ENCODE results near the gene RYR2. TPM values are rescaled to one million over a fixed set of nuclear protein-coding genes. Genes with fewer than 3 reads are reported as not detected.

Gene RYR2
- total and polyA plus RNA-seq, 7 donors: under 0.01 to 22.4 (median 6.1) TPM

GRCh38 chr1:237556911-237557310 is 514.9 kb downstream of the RYR2 start:
- TF ChIP-seq POLR2AphosphoS5 (IDR thresholded peaks at IDR 0.05): no peak
- TF ChIP-seq EP300 (IDR thresholded peaks at IDR 0.05): no peak
- TF ChIP-seq, protein P1, sequence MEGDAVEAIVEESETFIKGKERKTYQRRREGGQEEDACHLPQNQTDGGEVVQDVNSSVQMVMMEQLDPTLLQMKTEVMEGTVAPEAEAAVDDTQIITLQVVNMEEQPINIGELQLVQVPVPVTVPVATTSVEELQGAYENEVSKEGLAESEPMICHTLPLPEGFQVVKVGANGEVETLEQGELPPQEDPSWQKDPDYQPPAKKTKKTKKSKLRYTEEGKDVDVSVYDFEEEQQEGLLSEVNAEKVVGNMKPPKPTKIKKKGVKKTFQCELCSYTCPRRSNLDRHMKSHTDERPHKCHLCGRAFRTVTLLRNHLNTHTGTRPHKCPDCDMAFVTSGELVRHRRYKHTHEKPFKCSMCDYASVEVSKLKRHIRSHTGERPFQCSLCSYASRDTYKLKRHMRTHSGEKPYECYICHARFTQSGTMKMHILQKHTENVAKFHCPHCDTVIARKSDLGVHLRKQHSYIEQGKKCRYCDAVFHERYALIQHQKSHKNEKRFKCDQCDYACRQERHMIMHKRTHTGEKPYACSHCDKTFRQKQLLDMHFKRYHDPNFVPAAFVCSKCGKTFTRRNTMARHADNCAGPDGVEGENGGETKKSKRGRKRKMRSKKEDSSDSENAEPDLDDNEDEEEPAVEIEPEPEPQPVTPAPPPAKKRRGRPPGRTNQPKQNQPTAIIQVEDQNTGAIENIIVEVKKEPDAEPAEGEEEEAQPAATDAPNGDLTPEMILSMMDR (IDR thresholded peaks at IDR 0.05): no peak
- no peak for TF ChIP-seq POLR2A (IDR thresholded peaks at IDR 0.05)
- Histone ChIP-seq H3K4me3 (no peak overlapping the region), H3K27me3 (no peaks in the 10 kb centered on the region), H3K36me3 (no peaks in the 10 kb centered on the region), H3K27ac (no peak overlapping the region), H3K9me3 (no peaks in the 10 kb centered on the region), H3K4me1 (no peaks in the 10 kb centered on the region)
- no peak for DNase-seq
- intact Hi-C loops (cut with DNase I): no loop called here
- WGBS, 2 donors: 60 to 78% methylated on average over 3 of the region's 3 CpGs

DNA sequence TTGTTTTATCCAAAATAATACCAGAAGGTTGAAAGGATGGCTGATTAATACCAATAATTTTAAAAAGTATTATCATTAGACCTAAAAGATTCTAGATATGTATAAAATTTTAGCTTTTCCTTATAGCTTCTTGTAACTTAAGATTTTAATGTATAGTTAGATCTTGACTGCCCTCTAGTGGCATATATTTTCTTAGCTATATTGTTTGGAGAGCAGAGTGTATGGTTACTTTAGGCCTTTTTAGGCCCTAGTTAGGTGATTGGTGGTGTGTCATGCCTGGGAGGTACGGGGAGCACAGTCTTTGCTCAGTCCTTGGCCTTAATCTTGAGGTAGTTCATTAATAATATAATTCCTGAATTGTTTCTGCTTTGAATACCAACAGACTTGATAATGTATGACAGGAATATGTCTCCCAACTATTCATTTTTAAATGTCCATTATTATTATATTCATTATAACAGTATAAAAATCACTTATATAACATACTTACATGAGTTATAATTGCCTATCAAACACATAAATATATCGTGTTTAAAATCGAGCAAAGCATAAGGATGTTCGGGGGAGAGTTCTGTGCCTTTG is 520.3 kb downstream of the RYR2 start:
- intact Hi-C loops (cut with DNase I): loop anchor here (10.0 kb wide), 2 partner anchors 958 to 1458 kb away; partner anchors contain the start of gene HEATR1
- Histone ChIP-seq H3K27me3 (no peaks in the 10 kb centered on the region), H3K27ac (no peak overlapping the region), H3K36me3 (peaks cover 0 to 4% (median 0%) of the 10 kb centered on the region in 4 donors), H3K9me3 (no peaks in the 10 kb centered on the region), H3K4me3 (no peak overlapping the region), H3K4me1 (no peaks in the 10 kb centered on the region)
- WGBS, 2 donors: 54 to 64% methylated on average over 4 of the region's 4 CpGs
- TF ChIP-seq, protein P1 (IDR thresholded peaks at IDR 0.05): peak in 2 of 4 experiments; percentile 35 to 59
- no peak for TF ChIP-seq POLR2AphosphoS5 (IDR thresholded peaks at IDR 0.05)
- no peak for DNase-seq

DNA sequence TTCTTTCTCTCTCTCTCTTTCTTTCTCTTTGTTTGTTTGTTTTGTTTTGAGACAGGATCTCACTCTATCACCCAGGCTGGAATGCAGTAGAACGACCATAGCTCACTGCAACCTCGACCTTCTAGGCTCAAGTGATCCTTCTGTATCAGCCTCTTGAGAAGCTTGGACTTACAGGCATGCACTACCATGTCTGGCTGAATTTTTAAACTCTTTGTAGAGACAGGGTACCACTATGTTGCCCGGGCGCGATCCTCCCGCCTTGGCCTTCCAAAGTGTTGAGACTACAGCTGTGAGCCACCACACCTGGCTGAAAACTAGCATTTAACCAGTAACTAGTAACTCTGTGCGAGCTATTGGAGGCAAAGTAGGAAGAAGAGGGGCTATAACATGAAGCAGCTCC is 523.3 kb downstream of the RYR2 start:
- H3K4me3 ChIP-seq: no peak overlapping the region
- no peak for DNase-seq
- H3K9me3 ChIP-seq: no peaks in the 10 kb centered on the region
- no peak overlapping the region for H3K27ac ChIP-seq
- H3K27me3 ChIP-seq: no peaks in the 10 kb centered on the region
- H3K4me1 ChIP-seq: no peaks in the 10 kb centered on the region
- TF ChIP-seq POLR2AphosphoS5 (IDR thresholded peaks at IDR 0.05): no peak
- TF ChIP-seq, protein P1 (IDR thresholded peaks at IDR 0.05): no peak
- peaks cover 0 to 4% (median 0%) of the 10 kb centered on the region in 4 donors for H3K36me3 ChIP-seq
- intact Hi-C loops (cut with DNase I): loop anchor here (10.0 kb wide), 2 partner anchors 960 to 1460 kb away; partner anchors contain the start of gene HEATR1
- 52 to 69% methylated on average over 7 of the region's 7 CpGs for WGBS, 2 donors

DNA sequence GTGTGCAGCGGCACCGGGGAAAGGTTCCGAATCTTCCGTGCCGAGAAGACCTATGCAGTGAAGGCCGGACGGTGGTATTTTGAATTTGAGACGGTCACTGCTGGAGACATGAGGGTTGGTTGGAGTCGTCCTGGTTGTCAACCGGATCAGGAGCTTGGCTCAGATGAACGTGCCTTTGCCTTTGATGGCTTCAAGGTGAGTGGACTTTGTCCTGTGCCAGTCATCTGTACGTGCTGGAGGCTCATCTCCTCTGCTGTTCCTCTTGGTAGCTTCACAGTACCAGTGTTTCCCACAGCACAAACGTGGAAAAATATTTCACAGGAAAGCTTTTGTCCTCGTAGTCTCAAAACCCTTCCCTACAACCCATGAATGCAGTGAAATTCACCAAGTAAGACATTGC is 524.6 kb downstream of the RYR2 start:
- H3K27me3 ChIP-seq: no peaks in the 10 kb centered on the region
- H3K4me1 ChIP-seq: no peaks in the 10 kb centered on the region
- WGBS, 2 donors: 79 to 89% methylated on average over 14 of the region's 14 CpGs
- H3K4me3 ChIP-seq: no peak overlapping the region
- intact Hi-C loops (cut with DNase I): loop anchor here (10.0 kb wide), 2 partner anchors 962 to 1462 kb away; partner anchors contain the start of gene HEATR1
- H3K36me3 ChIP-seq: peaks cover 0 to 4% (median 0%) of the 10 kb centered on the region in 4 donors
- no peak overlapping the region for H3K27ac ChIP-seq
- TF ChIP-seq POLR2A (IDR thresholded peaks at IDR 0.05) (no peak), POLR2AphosphoS5 (IDR thresholded peaks at IDR 0.05) (no peak), EP300 (IDR thresholded peaks at IDR 0.05) (no peak)
- TF ChIP-seq, protein P1 (IDR thresholded peaks at IDR 0.05): no peak
- no peaks in the 10 kb centered on the region for H3K9me3 ChIP-seq
- no peak for DNase-seq

DNA sequence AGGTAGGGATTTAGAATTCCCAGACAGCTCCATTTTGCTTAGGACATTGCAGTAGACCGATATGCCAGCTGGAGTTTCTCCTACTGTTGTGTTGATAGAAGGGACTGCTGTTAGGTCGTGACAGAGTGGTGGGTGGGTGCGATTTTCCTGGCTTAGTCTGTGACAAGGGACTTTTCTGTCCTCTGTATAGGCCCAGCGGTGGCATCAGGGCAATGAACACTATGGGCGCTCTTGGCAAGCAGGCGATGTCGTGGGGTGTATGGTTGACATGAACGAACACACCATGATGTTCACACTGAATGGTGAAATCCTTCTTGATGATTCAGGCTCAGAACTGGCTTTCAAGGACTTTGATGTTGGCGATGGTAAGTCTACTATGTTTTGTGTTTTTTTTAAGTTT is 527.0 kb downstream of the RYR2 start:
- Histone ChIP-seq H3K4me3 (no peak overlapping the region), H3K27ac (no peak overlapping the region), H3K27me3 (no peaks in the 10 kb centered on the region), H3K4me1 (no peaks in the 10 kb centered on the region), H3K36me3 (peaks cover 0 to 4% (median 0%) of the 10 kb centered on the region in 4 donors), H3K9me3 (no peaks in the 10 kb centered on the region)
- intact Hi-C loops (cut with DNase I): loop anchor here (10.0 kb wide), 2 partner anchors 964 to 1464 kb away; partner anchors contain the start of gene HEATR1
- TF ChIP-seq, protein P1 (IDR thresholded peaks at IDR 0.05): no peak
- TF ChIP-seq POLR2A (IDR thresholded peaks at IDR 0.05): no peak
- no peak for TF ChIP-seq EP300 (IDR thresholded peaks at IDR 0.05)
- TF ChIP-seq POLR2AphosphoS5 (IDR thresholded peaks at IDR 0.05): no peak
- DNase-seq: no peak
- 75 to 80% methylated on average over 9 of the region's 9 CpGs for WGBS, 2 donors
